ENCODE measurements around the gene SLC22A4.

SLC22A4 gene

DNA sequence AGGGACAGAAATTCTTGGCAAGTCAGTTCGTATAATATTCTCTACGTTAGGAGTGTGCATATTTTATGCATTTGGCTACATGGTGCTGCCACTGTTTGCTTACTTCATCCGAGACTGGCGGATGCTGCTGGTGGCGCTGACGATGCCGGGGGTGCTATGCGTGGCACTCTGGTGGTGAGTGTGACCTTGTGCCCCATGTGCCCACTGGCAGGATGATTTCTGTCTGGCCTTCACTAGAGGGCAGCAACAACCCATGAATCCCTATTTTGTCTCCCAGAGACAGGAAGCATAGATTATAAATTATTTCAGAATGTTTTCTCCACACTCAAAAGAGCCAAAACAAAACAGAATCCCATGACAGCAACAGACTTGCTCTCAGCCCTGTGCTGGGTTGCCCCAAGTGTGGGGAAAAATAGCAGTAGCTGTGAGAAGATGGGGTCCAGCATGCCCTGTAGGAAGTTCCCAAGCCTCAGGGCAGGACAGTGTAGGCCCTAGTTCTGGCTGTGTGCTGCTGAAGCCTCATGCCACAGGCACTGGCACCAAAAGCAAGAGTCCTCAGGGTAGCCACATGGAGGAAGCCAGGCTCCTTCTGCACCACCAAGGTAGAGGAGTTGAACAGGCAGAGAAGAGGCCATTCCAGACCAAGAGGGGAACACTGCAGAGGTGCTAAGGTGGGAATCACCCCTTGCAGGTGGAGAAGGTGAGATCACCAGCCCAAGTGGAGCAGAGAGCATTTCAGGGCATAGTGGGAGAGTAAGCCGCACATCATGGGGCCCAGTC, 91.3 kb downstream of the SLC22A4 start:
- DNase-seq (ENCODE audit: low read depth): no peak
- TF ChIP-seq, protein P1, sequence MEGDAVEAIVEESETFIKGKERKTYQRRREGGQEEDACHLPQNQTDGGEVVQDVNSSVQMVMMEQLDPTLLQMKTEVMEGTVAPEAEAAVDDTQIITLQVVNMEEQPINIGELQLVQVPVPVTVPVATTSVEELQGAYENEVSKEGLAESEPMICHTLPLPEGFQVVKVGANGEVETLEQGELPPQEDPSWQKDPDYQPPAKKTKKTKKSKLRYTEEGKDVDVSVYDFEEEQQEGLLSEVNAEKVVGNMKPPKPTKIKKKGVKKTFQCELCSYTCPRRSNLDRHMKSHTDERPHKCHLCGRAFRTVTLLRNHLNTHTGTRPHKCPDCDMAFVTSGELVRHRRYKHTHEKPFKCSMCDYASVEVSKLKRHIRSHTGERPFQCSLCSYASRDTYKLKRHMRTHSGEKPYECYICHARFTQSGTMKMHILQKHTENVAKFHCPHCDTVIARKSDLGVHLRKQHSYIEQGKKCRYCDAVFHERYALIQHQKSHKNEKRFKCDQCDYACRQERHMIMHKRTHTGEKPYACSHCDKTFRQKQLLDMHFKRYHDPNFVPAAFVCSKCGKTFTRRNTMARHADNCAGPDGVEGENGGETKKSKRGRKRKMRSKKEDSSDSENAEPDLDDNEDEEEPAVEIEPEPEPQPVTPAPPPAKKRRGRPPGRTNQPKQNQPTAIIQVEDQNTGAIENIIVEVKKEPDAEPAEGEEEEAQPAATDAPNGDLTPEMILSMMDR (IDR thresholded peaks at IDR 0.05; ENCODE audit: control insufficient read depth, insufficient read depth, low read depth, low read length, missing control alignments): peak; percentile 81
- no peak overlapping the region for H3K4me3 ChIP-seq (ENCODE audit: control insufficient read depth, low read depth, low read length)

GRCh38 chr5:132386644-132387286, 92.6 kb downstream of the SLC22A4 start:
- TF ChIP-seq, protein P1 (IDR thresholded peaks at IDR 0.05; ENCODE audit: control insufficient read depth, insufficient read depth, low read depth, low read length, missing control alignments): peak; percentile 96
- no peak overlapping the region for H3K4me3 ChIP-seq (ENCODE audit: control insufficient read depth, low read depth, low read length)
- no peak for DNase-seq (ENCODE audit: low read depth)

DNA sequence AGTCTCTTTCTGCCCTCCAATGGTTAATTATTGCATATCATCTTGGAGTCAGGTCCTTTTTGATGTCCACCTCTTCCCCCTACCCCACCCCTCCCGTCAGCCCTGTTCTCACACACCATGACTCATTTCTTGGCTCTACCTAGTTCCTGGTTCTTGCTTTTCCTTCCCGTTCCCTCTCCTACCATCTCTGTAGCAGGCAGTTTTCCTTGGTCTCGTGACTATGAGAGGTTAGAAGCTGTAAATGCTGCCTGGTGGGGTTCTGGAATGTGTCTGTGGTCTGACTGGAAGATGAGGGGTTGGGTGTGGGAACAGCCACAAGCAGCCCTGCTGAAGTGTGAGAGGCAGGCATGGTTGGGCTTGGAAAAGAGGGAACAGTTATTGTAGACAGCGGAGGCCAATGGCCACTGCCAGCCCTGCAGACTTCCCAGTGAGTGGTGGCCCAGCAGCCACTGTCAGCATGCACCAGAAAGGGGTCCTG, 93.5 kb downstream of the SLC22A4 start:
- TF ChIP-seq, protein P1 (IDR thresholded peaks at IDR 0.05; ENCODE audit: control insufficient read depth, insufficient read depth, low read depth, low read length, missing control alignments): no peak
- H3K4me3 ChIP-seq (ENCODE audit: control insufficient read depth, low read depth, low read length): no peak overlapping the region
- peak; percentile 97 for DNase-seq (ENCODE audit: low read depth)

DNA sequence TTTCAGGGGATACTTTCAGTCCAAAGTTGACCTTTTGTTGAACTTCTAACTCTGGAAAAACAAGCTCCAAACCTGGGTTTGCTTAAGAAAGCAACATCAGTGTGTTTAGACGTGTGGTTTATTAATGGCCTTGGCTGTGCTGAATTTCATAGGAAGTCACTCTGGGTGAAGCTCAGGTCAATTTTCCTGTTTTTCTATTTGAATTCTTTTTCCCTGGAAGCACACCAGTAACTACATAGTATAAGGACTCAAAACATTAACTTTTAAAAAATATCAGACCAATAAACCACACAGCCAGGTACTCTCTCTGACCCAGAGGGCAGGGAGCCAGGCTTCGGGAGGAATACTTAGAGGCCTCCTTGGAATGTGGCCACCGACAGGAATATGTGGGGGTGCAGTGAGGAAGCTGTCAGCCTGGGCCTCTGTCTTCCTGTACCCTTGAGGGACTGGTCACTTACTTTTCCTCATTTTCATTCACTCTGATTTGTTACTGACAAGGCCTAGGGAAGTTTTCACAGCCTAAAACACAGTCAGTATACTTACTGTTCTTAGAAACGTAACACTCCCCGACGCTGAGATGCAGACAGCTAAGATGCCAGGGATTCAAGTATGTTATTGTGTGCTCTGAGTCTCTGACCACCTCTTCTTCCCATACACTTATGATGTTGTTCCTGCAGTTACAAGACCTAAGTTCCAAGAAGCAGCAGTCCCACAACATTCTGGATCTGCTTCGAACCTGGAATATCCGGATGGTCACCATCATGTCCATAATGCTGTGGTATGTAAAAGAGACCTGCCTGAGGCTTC, 94.3 kb downstream of the SLC22A4 start:
- H3K4me3 ChIP-seq (ENCODE audit: control insufficient read depth, low read depth, low read length): no peak overlapping the region
- DNase-seq (ENCODE audit: low read depth): no peak
- TF ChIP-seq, protein P1 (IDR thresholded peaks at IDR 0.05; ENCODE audit: control insufficient read depth, insufficient read depth, low read depth, low read length, missing control alignments): no peak

GRCh38 chr5:132389051-132389331, 94.8 kb downstream of the SLC22A4 start:
- TF ChIP-seq, protein P1 (IDR thresholded peaks at IDR 0.05; ENCODE audit: control insufficient read depth, insufficient read depth, low read depth, low read length, missing control alignments): no peak
- H3K4me3 ChIP-seq (ENCODE audit: control insufficient read depth, low read depth, low read length): no peak overlapping the region
- DNase-seq (ENCODE audit: low read depth): no peak

GRCh38 chr5:132389585-132390286, 95.5 kb downstream of the SLC22A4 start:
- peak; percentile 99 for DNase-seq (ENCODE audit: low read depth)
- H3K4me3 ChIP-seq (ENCODE audit: control insufficient read depth, low read depth, low read length): no peak overlapping the region
- TF ChIP-seq, protein P1 (IDR thresholded peaks at IDR 0.05; ENCODE audit: control insufficient read depth, insufficient read depth, low read depth, low read length, missing control alignments): no peak
